PC-3 (cell line): Measurements from ENCODE around the gene TRMT61A. TPM values are rescaled to one million over a fixed set of nuclear protein-coding genes. Genes with fewer than 3 reads are reported as not detected.
A peak's percentile ranks its signal among the peaks of the same experiment; 100 is the strongest.

Experiments
- ATAC-seq: fragments of 200-7000 bp; cut with Tn5 transposase; 2 replicates; pipeline ENCODE4 v1.9.1; 2020; ENCODE audit warnings: mild to moderate bottlenecking, moderate library complexity
- BruUV-seq: library from RNA; stranded (reverse); fragments of 400-500 nt; replicated peaks from 2 replicates; lab custom pipeline; 2021; lab: Mats Ljungman, UMichigan
- CTCF ChIA-PET: fragments of 300-600 bp; sonication (Branson Sonifier 250); formaldehyde crosslinking; loops from one replicate; lab custom pipeline; 2022; ENCODE audit warnings: antibody characterized with exemption; lab: Charles Lee
- POLR2A ChIA-PET: fragments of 300-600 bp; sonication (Branson Sonifier 250); formaldehyde crosslinking; loops from one replicate; lab custom pipeline; 2022; ENCODE audit warnings: antibody characterized with exemption; ENCODE audit not compliant: unreplicated experiment; lab: Charles Lee
- DNase-seq: peaks from one replicate; pipeline ENCODE4 v3.0.0-alpha.2; 2015
- H2AFZ ChIP-seq: fragments of 300-600 bp; sonication (generic); 2 replicates; pipeline ENCODE4 v1.6.0; 2016; ENCODE audit warnings: antibody characterized with exemption, low read length
- H3F3A ChIP-seq: fragments of 300-600 bp; sonication (generic); one replicate; pipeline ENCODE4 v1.6.0; 2017; ENCODE audit warnings: antibody characterized with exemption, low read length, control low read depth, mild to moderate bottlenecking; ENCODE audit not compliant: unreplicated experiment
- H3K27ac ChIP-seq: fragments of 300-600 bp; sonication (generic); 2 replicates; pipeline ENCODE4 v1.5.1; 2016; ENCODE audit warnings: mild to moderate bottlenecking, low read length
- H3K27me3 ChIP-seq: fragments of 300-600 bp; sonication (generic); 2 replicates; pipeline ENCODE4 v1.6.1; 2016; ENCODE audit warnings: low read length, mixed read lengths
- H3K36me3 ChIP-seq: fragments of 300-600 bp; sonication (generic); 2 replicates; pipeline ENCODE4 v1.6.1; 2016; ENCODE audit warnings: low read depth, mixed run types, low read length, mixed read lengths
- H3K4me1 ChIP-seq: fragments of 300-600 bp; sonication (generic); 2 replicates; pipeline ENCODE4 v1.5.1; 2016; ENCODE audit warnings: low read length; ENCODE audit not compliant: insufficient read depth
- H3K4me2 ChIP-seq: fragments of 300-600 bp; sonication (generic); 2 replicates; pipeline ENCODE4 v1.6.0; 2016; ENCODE audit warnings: low read length
- H3K4me3 ChIP-seq: fragments of 300-600 bp; sonication (generic); 2 replicates; pipeline ENCODE4 v1.5.1; 2016; ENCODE audit warnings: mild to moderate bottlenecking, low read length, mixed read lengths
- H3K79me2 ChIP-seq: fragments of 300-600 bp; sonication (generic); 2 replicates; pipeline ENCODE4 v1.6.1; 2017; ENCODE audit warnings: low read length, mixed read lengths
- H3K9ac ChIP-seq: fragments of 300-600 bp; sonication (generic); 2 replicates; pipeline ENCODE4 v1.6.0; 2016; ENCODE audit warnings: mild to moderate bottlenecking, low read length
- H3K9me2 ChIP-seq: fragments of 300-600 bp; sonication (generic); replicated peaks from 2 replicates; pipeline ENCODE4 v1.6.1; 2016; ENCODE audit warnings: mixed run types, low read length, mixed read lengths
- H3K9me3 ChIP-seq: fragments of 300-600 bp; sonication (generic); 2 replicates; pipeline ENCODE4 v1.6.1; 2016; ENCODE audit warnings: low read length, mixed read lengths
- H4K20me1 ChIP-seq: fragments of 300-600 bp; sonication (generic); 2 replicates; pipeline ENCODE4 v1.6.1; 2016; ENCODE audit warnings: low read length, mixed read lengths
- CTCF ChIP-seq: fragments of 300-600 bp; sonication (generic); conservative IDR thresholded peaks from 2 replicates; pipeline ENCODE4 v1.5.1; 2017; ENCODE audit warnings: antibody characterized with exemption, low read depth, mild to moderate bottlenecking, low read length
- EZH2 ChIP-seq: fragments of 300-600 bp; sonication (generic); IDR thresholded peaks from one replicate; pipeline ENCODE4 v1.6.1; 2017; ENCODE audit warnings: antibody characterized with exemption, mild to moderate bottlenecking, low read length; ENCODE audit not compliant: unreplicated experiment
- EZH2phosphoT487 ChIP-seq: fragments of 300-600 bp; sonication (generic); IDR thresholded peaks from 2 replicates; pipeline ENCODE4 v1.6.1; 2018; ENCODE audit warnings: mild to moderate bottlenecking, antibody characterized with exemption, low read length, borderline replicate concordance
- intact Hi-C: fragments of 100-400 bp; cut with micrococcal nuclease; formaldehyde crosslinking; loops from 2 replicates; pipeline ENCODE4 v1.9.0; 2023
- total RNA-seq: library from RNA; depleted of rRNA; stranded (reverse); fragments of >200 nt; gene quantifications from 2 replicates; pipeline ENCODE4 v1.2.3, GENCODE V29; 2014

Gene TRMT61A
- total RNA-seq, 1 experiment from 2014 or later: 51.2 TPM

- intact Hi-C loops: no loop called here
- ChIA-PET CTCF (no interaction called here), POLR2A (no interaction called here)
- peaks cover 4% of the 10 kb centered on the region; the same call in 1 of the 2 replicates for H3K36me3 ChIP-seq
- BruUV-seq: TSS peak; percentile 6
- no peak overlapping the region for H2AFZ ChIP-seq
- H4K20me1 ChIP-seq: peaks cover 8% of the 10 kb centered on the region; the same call in 1 of the 2 replicates
- H3K4me3 ChIP-seq: no peak overlapping the region
- no peak overlapping the region for H3K4me2 ChIP-seq
- DNase-seq (no peak), ATAC-seq (no peak)
- H3K27ac ChIP-seq: no peak overlapping the region
- no peaks in the 10 kb centered on the region for H3K9me3 ChIP-seq
- no peaks in the 10 kb centered on the region for H3K9me2 ChIP-seq
- H3F3A ChIP-seq: no peaks in the 10 kb centered on the region
- TF ChIP-seq CTCF (no peak), EZH2phosphoT487 (no peak), EZH2 (no peak)
- H3K27me3 ChIP-seq: no peaks in the 10 kb centered on the region
- peaks cover 23% of the 10 kb centered on the region for H3K79me2 ChIP-seq
- peaks cover 23% of the 10 kb centered on the region for H3K4me1 ChIP-seq
- H3K9ac ChIP-seq: no peak overlapping the region
Observed at GRCh38 chr14:103535081-103535890, 6.3 kb downstream of the TRMT61A start.

GRCh38 chr14:103535891-103536565, 7.0 kb downstream of the TRMT61A start:
- Histone ChIP-seq H3F3A (no peaks in the 10 kb centered on the region), H3K4me2 (no peak overlapping the region), H3K4me3 (no peak overlapping the region), H3K9me3 (no peaks in the 10 kb centered on the region), H4K20me1 (peaks cover 7% of the 10 kb centered on the region; the same call in 1 of the 2 replicates), H3K36me3 (no peaks in the 10 kb centered on the region; the same call in 1 of the 2 replicates), H3K27ac (no peak overlapping the region), H3K9me2 (no peaks in the 10 kb centered on the region), H3K9ac (no peak overlapping the region), H3K4me1 (peaks cover 24% of the 10 kb centered on the region), H3K79me2 (peaks cover 15% of the 10 kb centered on the region), H2AFZ (no peak overlapping the region), H3K27me3 (no peaks in the 10 kb centered on the region)
- BruUV-seq: no TSS peak
- no peak for TF ChIP-seq EZH2phosphoT487
- no peak for TF ChIP-seq EZH2
- no peak for TF ChIP-seq CTCF
- intact Hi-C loops: no loop called here
- ATAC-seq (no peak), DNase-seq (no peak)
- CTCF ChIA-PET: no interaction called here
- POLR2A ChIA-PET: no interaction called here
